PC-9 (cell line): ENCODE data around the gene GATA1.

ENCODE experiments used
- CTCF ChIP-seq: fragments of 200-600 bp; sonication (generic); conservative IDR thresholded peaks from 2 replicates; pipeline ENCODE4 v1.6.1; 2017; ENCODE audit warnings: mixed run types, antibody characterized with exemption, mild to moderate bottlenecking, moderate library complexity
- EZH2 ChIP-seq: fragments of 200-600 bp; sonication (generic); IDR thresholded peaks from 2 replicates; pipeline ENCODE4 v1.8.0; 2017; ENCODE audit warnings: antibody characterized with exemption, low read depth

- no peak for TF ChIP-seq CTCF
- TF ChIP-seq EZH2 = no peak
These were observed 32.5 kb downstream of the GATA1 start for GRCh38 chrX:48818866-48819265.
